Stimulated activated memory B cell treated with anti-CD40 and anti-IgM and Interleukin-4, amounts not matched to agents 10 μg/mL and 1 μg/mL and 100 μg/mL, for 72 hours (primary cell): ENCODE results near the gene DNMT3A.

Source experiments
- ATAC-seq: fragments of 150-1000 bp; cut with Tn5 transposase; 2 replicates; pipeline ENCODE4 v1.10.0; 2021
- H3K27ac Mint-ChIP-seq: one replicate; pipeline ENCODE4 v1.8.0; 2022; ENCODE audit warnings: mild to moderate bottlenecking, mixed read lengths
- H3K27me3 Mint-ChIP-seq: one replicate; pipeline ENCODE4 v1.8.0; 2022; ENCODE audit warnings: mixed read lengths
- H3K36me3 Mint-ChIP-seq: one replicate; pipeline ENCODE4 v1.8.0; 2022; ENCODE audit warnings: mixed read lengths
- H3K4me1 Mint-ChIP-seq: one replicate; pipeline ENCODE4 v1.8.0; 2022; ENCODE audit warnings: mixed read lengths
- H3K4me3 Mint-ChIP-seq: one replicate; pipeline ENCODE4 v1.8.0; 2022; ENCODE audit warnings: mild to moderate bottlenecking, moderate library complexity, mixed read lengths
- H3K9me3 Mint-ChIP-seq: one replicate; pipeline ENCODE4 v1.8.0; 2022; ENCODE audit warnings: mixed read lengths

DNMT3A gene

DNA sequence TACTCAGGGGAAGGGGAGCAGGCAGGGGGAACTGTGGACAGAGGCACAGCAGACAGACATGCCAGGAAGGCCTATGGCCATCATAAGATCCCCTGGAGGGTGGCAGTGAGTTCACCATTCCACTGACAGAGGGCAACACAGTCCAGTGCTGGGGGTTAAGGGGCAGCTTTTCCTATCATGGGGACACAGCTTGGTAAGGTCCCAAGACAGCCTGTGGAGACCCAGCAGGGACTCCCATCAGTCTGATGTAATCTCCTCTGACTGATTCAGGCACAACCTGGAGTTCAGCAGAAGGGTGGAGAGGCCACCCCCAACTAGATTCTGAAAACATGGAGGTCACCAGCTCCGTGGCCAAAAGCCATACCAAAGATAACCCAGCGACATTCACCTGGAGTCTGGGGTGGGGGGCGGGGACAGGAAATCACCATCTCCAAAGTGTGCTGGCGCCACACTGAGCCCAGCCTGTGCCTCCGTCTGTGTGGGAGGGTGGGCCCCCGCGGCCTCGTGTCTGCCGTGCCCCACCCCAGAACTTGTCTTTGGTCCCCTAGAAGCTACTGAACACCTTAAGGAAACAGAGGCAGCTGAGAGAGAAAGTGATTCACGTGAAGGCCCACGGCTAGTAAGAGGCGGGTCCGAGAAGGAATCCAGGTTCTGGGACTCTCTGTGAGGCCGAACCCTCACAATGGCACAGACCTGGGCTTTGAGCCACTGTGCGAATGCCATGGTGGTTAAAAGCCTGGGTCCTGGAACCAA is 28.6 kb downstream of the DNMT3A start:
- no peak for ATAC-seq
- Mint-ChIP-seq H3K9me3 (no peaks in the 10 kb centered on the region), H3K27ac (no peak overlapping the region), H3K4me3 (no peak overlapping the region), H3K4me1 (peaks cover 54% of the 10 kb centered on the region), H3K36me3 (peaks cover 25% of the 10 kb centered on the region), H3K27me3 (no peaks in the 10 kb centered on the region)

DNA sequence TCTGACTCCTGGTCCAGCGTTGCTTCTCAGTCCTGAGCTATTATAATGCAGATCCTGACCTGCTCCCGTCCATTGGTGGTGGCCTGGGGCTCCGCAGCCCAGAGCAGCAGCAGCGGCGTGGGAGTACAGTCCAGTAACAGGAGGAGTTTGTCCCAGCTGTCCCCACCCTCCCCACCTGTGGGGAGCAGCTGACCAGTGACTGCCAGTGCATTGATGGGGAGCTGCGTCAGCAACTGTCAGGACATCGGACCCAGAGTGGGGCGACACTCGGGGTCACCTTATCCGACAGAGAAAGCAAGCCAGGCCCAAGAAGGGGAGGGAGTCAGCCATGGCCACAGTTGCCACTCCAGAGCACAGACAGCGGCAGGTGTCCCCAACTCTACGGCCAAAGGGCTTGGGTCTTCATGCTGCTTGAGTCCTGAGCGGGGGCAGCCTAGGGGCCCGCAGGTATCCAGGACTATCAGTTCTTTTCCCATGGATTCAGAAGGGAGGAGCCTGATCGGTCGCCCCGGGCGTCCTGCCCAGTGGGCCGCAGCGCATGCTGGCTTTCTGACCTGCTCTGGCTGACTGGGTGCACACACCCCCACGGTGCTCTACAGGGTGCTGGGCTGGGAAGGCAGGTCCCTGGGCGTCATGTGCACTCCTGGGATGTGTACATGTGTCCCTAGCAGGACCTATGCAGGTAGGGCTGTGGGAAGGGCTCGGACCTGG is 29.7 kb downstream of the DNMT3A start:
- no peak for ATAC-seq
- Mint-ChIP-seq H3K4me1 (peaks cover 57% of the 10 kb centered on the region), H3K9me3 (no peaks in the 10 kb centered on the region), H3K27ac (no peak overlapping the region), H3K27me3 (no peaks in the 10 kb centered on the region), H3K4me3 (no peak overlapping the region), H3K36me3 (peaks cover 29% of the 10 kb centered on the region)

- Mint-ChIP-seq H3K4me3 (no peak overlapping the region), H3K27ac (no peak overlapping the region), H3K36me3 (peaks cover 37% of the 10 kb centered on the region), H3K4me1 (peaks cover 57% of the 10 kb centered on the region), H3K27me3 (no peaks in the 10 kb centered on the region), H3K9me3 (no peaks in the 10 kb centered on the region)
- ATAC-seq, result no peak
Measured at GRCh38 chr2:25310965-25311864, 30.5 kb downstream of the DNMT3A start.

- no peak overlapping the region for H3K27ac Mint-ChIP-seq
- H3K36me3 Mint-ChIP-seq, result peaks cover 40% of the 10 kb centered on the region
Measured at GRCh38 chr2:25310709-25310964, 31.1 kb downstream of the DNMT3A start.

GRCh38 chr2:25309402-25309801 is 32.3 kb downstream of the DNMT3A start:
- Mint-ChIP-seq H3K27ac (no peak overlapping the region), H3K27me3 (no peaks in the 10 kb centered on the region), H3K4me1 (peaks cover 43% of the 10 kb centered on the region)

More at GRCh38 chr2:25310709-25310964, 31.1 kb downstream of the DNMT3A start:
- H3K9me3 Mint-ChIP-seq, result no peaks in the 10 kb centered on the region
- H3K4me3 Mint-ChIP-seq, result no peak overlapping the region
- no peak for ATAC-seq
- H3K27me3 Mint-ChIP-seq, result no peaks in the 10 kb centered on the region
- H3K4me1 Mint-ChIP-seq, result peaks cover 52% of the 10 kb centered on the region

GRCh38 chr2:25308599-25308998 is 33.1 kb downstream of the DNMT3A start:
- no peaks in the 10 kb centered on the region for H3K27me3 Mint-ChIP-seq
- no peak overlapping the region for H3K4me3 Mint-ChIP-seq
- H3K4me1 Mint-ChIP-seq, result peaks cover 44% of the 10 kb centered on the region
- no peak for ATAC-seq
- H3K27ac Mint-ChIP-seq, result no peak overlapping the region
- H3K36me3 Mint-ChIP-seq, result peaks cover 48% of the 10 kb centered on the region
- no peaks in the 10 kb centered on the region for H3K9me3 Mint-ChIP-seq

More at GRCh38 chr2:25309402-25309801, 32.3 kb downstream of the DNMT3A start:
- peak; percentile 44 for ATAC-seq
- Mint-ChIP-seq H3K36me3 (peaks cover 48% of the 10 kb centered on the region), H3K9me3 (no peaks in the 10 kb centered on the region), H3K4me3 (no peak overlapping the region)

DNA sequence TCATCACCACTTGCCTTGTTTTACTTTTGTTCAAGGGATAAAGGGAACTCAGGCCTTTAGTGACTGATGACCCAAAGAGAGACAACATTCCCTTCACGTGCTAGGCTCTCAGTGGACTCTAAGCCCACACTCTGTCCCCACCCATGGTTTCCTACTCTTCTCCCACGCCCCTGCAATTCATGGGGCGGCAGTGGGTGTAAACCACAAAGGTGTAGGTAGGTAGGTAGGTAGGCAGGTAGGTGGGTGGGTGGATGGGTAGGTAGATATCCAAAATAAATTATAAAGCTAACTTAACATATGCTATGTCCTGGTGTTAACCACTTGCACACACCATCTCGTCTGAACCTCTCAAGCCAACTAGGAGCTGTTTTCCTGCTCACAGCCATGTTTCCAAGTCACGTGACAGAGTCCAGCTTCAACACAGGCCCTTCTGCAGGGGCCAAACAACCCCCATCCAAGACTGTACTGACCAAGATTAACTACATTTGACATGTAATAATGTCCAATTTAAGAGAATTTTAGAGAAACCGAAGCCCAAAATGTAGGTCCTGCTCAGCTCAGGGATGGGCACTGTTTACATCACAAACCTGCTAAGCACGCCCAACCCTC is 33.7 kb downstream of the DNMT3A start:
- peaks cover 49% of the 10 kb centered on the region for H3K4me1 Mint-ChIP-seq
- ATAC-seq, result no peak
- H3K27me3 Mint-ChIP-seq, result no peaks in the 10 kb centered on the region
- H3K9me3 Mint-ChIP-seq, result no peaks in the 10 kb centered on the region
- H3K4me3 Mint-ChIP-seq, result no peak overlapping the region
- no peak overlapping the region for H3K27ac Mint-ChIP-seq
- H3K36me3 Mint-ChIP-seq, result peaks cover 48% of the 10 kb centered on the region

GRCh38 chr2:25306777-25307368 is 34.9 kb downstream of the DNMT3A start:
- H3K27me3 Mint-ChIP-seq, result no peaks in the 10 kb centered on the region
- H3K4me3 Mint-ChIP-seq, result no peak overlapping the region
- H3K4me1 Mint-ChIP-seq, result peaks cover 61% of the 10 kb centered on the region
- H3K9me3 Mint-ChIP-seq, result no peaks in the 10 kb centered on the region
- ATAC-seq, result no peak
- no peak overlapping the region for H3K27ac Mint-ChIP-seq
- peaks cover 49% of the 10 kb centered on the region for H3K36me3 Mint-ChIP-seq

GRCh38 chr2:25305775-25306174 is 36.0 kb downstream of the DNMT3A start:
- no peaks in the 10 kb centered on the region for H3K27me3 Mint-ChIP-seq
- peaks cover 70% of the 10 kb centered on the region for H3K4me1 Mint-ChIP-seq
- no peak overlapping the region for H3K27ac Mint-ChIP-seq
- no peak for ATAC-seq
- no peaks in the 10 kb centered on the region for H3K9me3 Mint-ChIP-seq
- no peak overlapping the region for H3K4me3 Mint-ChIP-seq
- peaks cover 48% of the 10 kb centered on the region for H3K36me3 Mint-ChIP-seq

DNA sequence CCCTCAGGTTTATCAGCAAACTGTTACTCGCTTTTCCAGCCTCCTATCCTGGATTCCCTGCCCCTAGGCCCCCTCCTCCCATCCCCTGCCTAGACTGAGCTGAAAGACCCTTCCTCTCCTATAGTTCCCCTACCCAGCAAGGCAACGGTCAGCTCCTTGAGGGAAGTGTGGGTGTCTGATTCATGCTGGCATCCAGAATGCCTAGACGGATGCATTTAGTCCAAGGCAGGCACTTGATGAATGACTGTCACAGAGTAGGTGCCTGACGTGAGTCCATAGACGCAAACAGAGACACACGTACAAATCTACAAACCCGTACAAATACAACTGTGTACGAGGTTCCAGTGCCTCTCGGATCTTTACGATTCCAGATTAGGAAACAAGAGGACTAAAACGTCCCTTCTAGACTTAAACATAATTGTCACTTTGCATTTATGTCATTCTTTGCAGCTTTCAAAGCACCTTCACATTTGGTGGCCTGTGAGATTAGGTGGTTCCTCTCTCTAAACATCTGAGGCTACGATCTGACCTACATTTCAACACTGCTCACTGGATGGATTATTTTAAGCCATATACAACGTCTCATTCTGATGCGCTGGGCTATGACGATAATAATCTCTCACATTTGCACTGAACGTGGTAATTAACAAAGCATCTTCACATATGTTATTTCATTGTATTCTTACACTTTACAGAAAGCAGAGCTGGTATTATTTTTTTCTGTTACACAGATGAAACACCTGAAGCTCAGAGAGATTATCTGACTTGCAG is 36.7 kb downstream of the DNMT3A start:
- peaks cover 66% of the 10 kb centered on the region for H3K4me1 Mint-ChIP-seq
- no peaks in the 10 kb centered on the region for H3K27me3 Mint-ChIP-seq
- no peak for ATAC-seq
- no peak overlapping the region for H3K4me3 Mint-ChIP-seq
- H3K9me3 Mint-ChIP-seq, result no peaks in the 10 kb centered on the region
- H3K27ac Mint-ChIP-seq, result no peak overlapping the region
- H3K36me3 Mint-ChIP-seq, result peaks cover 43% of the 10 kb centered on the region

- Mint-ChIP-seq H3K36me3 (peaks cover 43% of the 10 kb centered on the region), H3K4me3 (no peak overlapping the region), H3K9me3 (no peaks in the 10 kb centered on the region), H3K27ac (no peak overlapping the region), H3K27me3 (no peaks in the 10 kb centered on the region), H3K4me1 (peaks cover 61% of the 10 kb centered on the region)
- no peak for ATAC-seq
Measured at GRCh38 chr2:25304321-25304720, 37.4 kb downstream of the DNMT3A start.

GRCh38 chr2:25303633-25304236 is 38.0 kb downstream of the DNMT3A start:
- peaks cover 41% of the 10 kb centered on the region for H3K36me3 Mint-ChIP-seq
- H3K4me1 Mint-ChIP-seq, result peaks cover 55% of the 10 kb centered on the region
- H3K27me3 Mint-ChIP-seq, result no peaks in the 10 kb centered on the region
- no peak overlapping the region for H3K27ac Mint-ChIP-seq
- ATAC-seq, result no peak
- no peaks in the 10 kb centered on the region for H3K9me3 Mint-ChIP-seq
- no peak overlapping the region for H3K4me3 Mint-ChIP-seq

DNA sequence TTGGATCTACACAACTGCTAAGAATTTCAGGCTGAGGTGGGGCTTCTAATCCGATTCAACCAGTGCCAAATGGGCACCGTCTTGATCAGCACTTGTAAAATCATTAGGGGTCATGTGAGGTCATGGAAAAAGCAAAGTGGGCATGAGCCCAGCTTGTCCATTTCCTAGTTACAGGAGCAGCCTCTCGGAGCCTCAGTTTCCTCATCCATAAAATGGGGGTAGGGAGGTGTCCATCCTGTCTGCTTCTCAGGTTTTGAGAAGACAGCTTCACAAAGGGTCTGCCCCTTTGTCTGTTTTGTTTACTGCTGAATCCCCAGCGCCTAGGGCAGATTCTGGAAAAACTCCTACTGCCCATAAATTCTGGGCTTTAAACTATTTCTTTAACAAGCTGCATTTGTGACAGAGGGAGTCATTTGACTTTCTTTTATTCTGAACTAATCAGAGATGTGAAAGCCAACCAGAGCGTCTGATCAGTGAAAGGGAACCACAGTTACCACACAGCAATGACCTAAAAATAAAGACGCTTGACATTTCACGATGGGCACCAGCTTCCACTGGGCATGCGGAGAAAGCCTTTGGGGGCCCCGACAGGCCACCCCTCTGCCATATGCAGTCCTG is 38.9 kb downstream of the DNMT3A start:
- H3K4me1 Mint-ChIP-seq, result peaks cover 53% of the 10 kb centered on the region

More for the DNA sequence above, 38.9 kb downstream of the DNMT3A start:
- Mint-ChIP-seq H3K36me3 (peaks cover 47% of the 10 kb centered on the region), H3K27ac (peak overlapping the region; percentile 75), H3K4me3 (peak overlapping the region; percentile 12), H3K27me3 (no peaks in the 10 kb centered on the region), H3K9me3 (no peaks in the 10 kb centered on the region)
- peak; percentile 40 for ATAC-seq
